Keratinocyte (primary cell): ENCODE measurements around the gene GPR152.
"Not testable (repeated sequence)": the region's sequence is repeated elsewhere in the genome, so short reads cannot be mapped to it uniquely, and the experiment has no call there.

ENCODE experiments used
- EZH2 ChIP-seq: IDR thresholded peaks from one replicate; pipeline ENCODE4 v1.6.1; 2012; ENCODE audit warnings: inconsistent platforms, mild to moderate bottlenecking, low read length, moderate library complexity
- TF ChIP-seq, protein P1 (sequence below), 3 experiments: IDR thresholded peaks in 1 of 3; conservative IDR thresholded peaks in 1 of 3; optimal IDR thresholded peaks in 1 of 3; 2 replicates in 2 of 3; 3 replicates in 1 of 3; pipeline versions ENCODE3 to v1.5.1; 2011; ENCODE audit warnings: low read length in 3 of 3, mild to moderate bottlenecking in 3 of 3, moderate library complexity in 2 of 3, control low read depth in 1 of 3, inconsistent platforms in 1 of 3; ENCODE audit not compliant: insufficient read depth in 2 of 3; ENCODE audit errors: extremely low read depth in 1 of 3

DNA sequence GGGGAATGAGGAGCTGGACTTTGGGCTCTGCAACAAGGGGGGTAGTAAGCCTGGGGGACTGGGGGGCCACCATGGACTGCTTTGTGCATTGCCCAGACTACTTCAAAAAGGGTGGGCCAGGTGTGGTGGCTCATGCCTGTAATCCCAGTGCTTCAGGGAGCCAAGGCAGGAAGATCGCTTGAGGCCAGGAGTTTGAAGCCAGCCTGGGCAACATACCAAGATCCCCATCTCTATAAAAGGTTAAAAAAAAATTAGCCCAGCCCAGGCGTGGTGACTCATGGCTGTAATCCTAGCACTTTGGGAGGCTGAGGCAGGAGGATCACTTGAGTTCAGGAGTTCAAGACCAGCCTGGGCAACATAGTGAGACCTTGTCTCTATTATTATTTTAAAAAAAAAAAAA, 13.0 kb upstream of the GPR152 start:
- TF ChIP-seq, protein P1, sequence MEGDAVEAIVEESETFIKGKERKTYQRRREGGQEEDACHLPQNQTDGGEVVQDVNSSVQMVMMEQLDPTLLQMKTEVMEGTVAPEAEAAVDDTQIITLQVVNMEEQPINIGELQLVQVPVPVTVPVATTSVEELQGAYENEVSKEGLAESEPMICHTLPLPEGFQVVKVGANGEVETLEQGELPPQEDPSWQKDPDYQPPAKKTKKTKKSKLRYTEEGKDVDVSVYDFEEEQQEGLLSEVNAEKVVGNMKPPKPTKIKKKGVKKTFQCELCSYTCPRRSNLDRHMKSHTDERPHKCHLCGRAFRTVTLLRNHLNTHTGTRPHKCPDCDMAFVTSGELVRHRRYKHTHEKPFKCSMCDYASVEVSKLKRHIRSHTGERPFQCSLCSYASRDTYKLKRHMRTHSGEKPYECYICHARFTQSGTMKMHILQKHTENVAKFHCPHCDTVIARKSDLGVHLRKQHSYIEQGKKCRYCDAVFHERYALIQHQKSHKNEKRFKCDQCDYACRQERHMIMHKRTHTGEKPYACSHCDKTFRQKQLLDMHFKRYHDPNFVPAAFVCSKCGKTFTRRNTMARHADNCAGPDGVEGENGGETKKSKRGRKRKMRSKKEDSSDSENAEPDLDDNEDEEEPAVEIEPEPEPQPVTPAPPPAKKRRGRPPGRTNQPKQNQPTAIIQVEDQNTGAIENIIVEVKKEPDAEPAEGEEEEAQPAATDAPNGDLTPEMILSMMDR (optimal IDR thresholded peaks at IDR 0.05 in 1 of 3, IDR thresholded peaks at IDR 0.05 in 1 of 3, conservative IDR thresholded peaks at IDR 0.05 in 1 of 3; ENCODE audit: extremely low read depth in 1 of 3, insufficient read depth in 2 of 3, low read length in 3 of 3) = not testable (repeated sequence)
- TF ChIP-seq EZH2 = not testable (repeated sequence)
